PC-9 (cell line): ENCODE results near the gene HMOX2. TPM values are rescaled to one million over a fixed set of nuclear protein-coding genes. Genes with fewer than 3 reads are reported as not detected.

ENCODE experiments used
- BruUV-seq: library from RNA; stranded (reverse); fragments of 400-500 nt; replicated peaks from 2 replicates; lab custom pipeline; 2021; lab: Mats Ljungman, UMichigan
- CTCF ChIA-PET: fragments of 300-600 bp; sonication (Branson Sonifier 250); formaldehyde crosslinking; loops from one replicate; lab custom pipeline; 2022; ENCODE audit warnings: antibody characterized with exemption; lab: Charles Lee
- POLR2A ChIA-PET: fragments of 300-600 bp; sonication (Branson Sonifier 250); formaldehyde crosslinking; loops from one replicate; lab custom pipeline; 2022; ENCODE audit warnings: antibody characterized with exemption; ENCODE audit not compliant: unreplicated experiment; lab: Charles Lee
- DNase-seq, 2 experiments: peaks; one replicate each; pipeline versions ENCODE4 v3.0.0 to v3.0.0-alpha.2; 2015 to 2022; ENCODE audit warnings: mixed read lengths in 1 of 2
- H2AFZ ChIP-seq: fragments of 200-600 bp; sonication (generic); 2 replicates; pipeline ENCODE4 v1.8.1; 2017; ENCODE audit warnings: antibody characterized with exemption
- H3F3A ChIP-seq: fragments of 200-600 bp; sonication (generic); 2 replicates; pipeline ENCODE4 v1.8.1; 2017; ENCODE audit warnings: antibody characterized with exemption, mild to moderate bottlenecking, low read depth; ENCODE audit not compliant: insufficient read depth
- H3K27ac ChIP-seq: fragments of 200-600 bp; sonication (generic); 2 replicates; pipeline ENCODE4 v1.6.1; 2016; ENCODE audit warnings: mixed run types
- H3K27me3 ChIP-seq: fragments of 200-600 bp; sonication (generic); 2 replicates; pipeline ENCODE4 v1.6.1; 2016; ENCODE audit warnings: low read depth, mixed run types; ENCODE audit not compliant: insufficient read depth
- H3K36me3 ChIP-seq: fragments of 200-600 bp; sonication (generic); 2 replicates; pipeline ENCODE4 v1.6.1; 2016; ENCODE audit warnings: low read depth, mixed run types
- H3K4me1 ChIP-seq: fragments of 200-600 bp; sonication (generic); replicated peaks from 2 replicates; pipeline ENCODE4 v1.6.1; 2016; ENCODE audit warnings: mixed run types; ENCODE audit not compliant: insufficient read depth
- H3K4me2 ChIP-seq: fragments of 200-600 bp; sonication (generic); 2 replicates; pipeline ENCODE4 v1.6.1; 2017; ENCODE audit warnings: mixed run types
- H3K4me3 ChIP-seq: fragments of 200-600 bp; sonication (generic); 2 replicates; pipeline ENCODE4 v1.6.1; 2016; ENCODE audit warnings: mixed run types
- H3K79me2 ChIP-seq: fragments of 200-600 bp; sonication (generic); 2 replicates; pipeline ENCODE4 v1.6.1; 2017; ENCODE audit warnings: low read depth, mixed run types
- H3K9me2 ChIP-seq: fragments of 200-600 bp; sonication (generic); 2 replicates; pipeline ENCODE4 v1.8.1; 2017; ENCODE audit warnings: mild to moderate bottlenecking; ENCODE audit not compliant: insufficient read depth
- H3K9me3 ChIP-seq: fragments of 200-600 bp; sonication (generic); 2 replicates; pipeline ENCODE4 v1.8.1; 2016; ENCODE audit warnings: low read depth; ENCODE audit not compliant: insufficient read depth
- H4K20me1 ChIP-seq: fragments of 200-600 bp; sonication (generic); 2 replicates; pipeline ENCODE4 v1.8.1; 2017; ENCODE audit not compliant: insufficient read depth
- CTCF ChIP-seq: fragments of 200-600 bp; sonication (generic); conservative IDR thresholded peaks from 2 replicates; pipeline ENCODE4 v1.6.1; 2017; ENCODE audit warnings: mixed run types, antibody characterized with exemption, mild to moderate bottlenecking, moderate library complexity
- EZH2 ChIP-seq: fragments of 200-600 bp; sonication (generic); IDR thresholded peaks from 2 replicates; pipeline ENCODE4 v1.8.0; 2017; ENCODE audit warnings: antibody characterized with exemption, low read depth
- intact Hi-C: fragments of 100-400 bp; cut with micrococcal nuclease; formaldehyde crosslinking; loops from one replicate; pipeline ENCODE4 v1.10.0; 2022; ENCODE audit not compliant: unreplicated experiment
- total RNA-seq: library from RNA; stranded (reverse); gene quantifications from 2 replicates; pipeline ENCODE4 v1.2.3, GENCODE V29; 2021

HMOX2 gene
- total RNA-seq, 1 experiment from 2014 or later: 68.1 TPM

DNA sequence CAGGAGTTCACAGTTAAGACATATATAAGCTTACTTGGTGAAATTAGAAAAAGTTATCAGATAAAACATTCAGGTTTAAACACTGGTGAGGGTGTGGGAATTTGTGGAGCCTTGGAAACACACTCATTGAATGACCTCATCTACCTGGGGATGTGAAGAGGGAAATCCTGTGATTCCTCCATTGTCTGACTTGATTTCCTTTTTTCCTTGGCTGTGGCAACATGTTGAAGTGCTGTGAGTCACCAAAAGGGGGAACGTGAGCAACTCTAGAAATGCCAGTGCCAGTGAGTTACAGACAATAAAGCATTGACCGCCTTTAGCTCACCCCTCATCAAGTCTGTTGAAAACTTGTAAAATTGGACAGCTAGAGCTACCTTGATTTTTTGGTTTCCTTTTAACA, 1.8 kb downstream of the HMOX2 start:
- H3K4me3 ChIP-seq: peak overlapping the region; percentile 90; the same call in 1 of the 2 replicates

GRCh38 chr16:4481526-4481925, 5.3 kb downstream of the HMOX2 start:
- BruUV-seq: no TSS peak
- TF ChIP-seq CTCF (no peak), EZH2 (no peak)
- no peaks in the 10 kb centered on the region for H3K9me3 ChIP-seq
- no peaks in the 10 kb centered on the region for H4K20me1 ChIP-seq
- H3K27ac ChIP-seq: no peak overlapping the region
- H3K9me2 ChIP-seq: no peaks in the 10 kb centered on the region
- peaks cover 10% of the 10 kb centered on the region for H3K4me1 ChIP-seq
- peaks cover 6% of the 10 kb centered on the region; the same call in 1 of the 2 replicates for H3K36me3 ChIP-seq
- no peak overlapping the region for H3K4me2 ChIP-seq
- intact Hi-C loops: no loop called here
- no peak overlapping the region for H3K4me3 ChIP-seq
- no peak for DNase-seq
- ChIA-PET POLR2A (interaction anchor here (0.6 to 0.7 kb wide), 2 partner anchors 14 to 1121 kb away, joined by 5 to 9 read pairs; no protein-coding TSS in a partner anchor), CTCF (interaction anchor here (0.6 to 0.7 kb wide), 2 partner anchors 20 to 546 kb away, joined by 3 read pairs; no protein-coding TSS in a partner anchor)
- H3K27me3 ChIP-seq: no peaks in the 10 kb centered on the region
- peaks cover 50% of the 10 kb centered on the region for H3K79me2 ChIP-seq
- peaks cover 13% of the 10 kb centered on the region; the same call in 1 of the 2 replicates for H3F3A ChIP-seq
- no peak overlapping the region for H2AFZ ChIP-seq

More for the DNA sequence above, 1.8 kb downstream of the HMOX2 start:
- H3K9me3 ChIP-seq: no peaks in the 10 kb centered on the region
- ChIA-PET POLR2A (no interaction called here), CTCF (interaction anchor here (0.7 to 1.2 kb wide), 5 partner anchors 18 to 146 kb away, joined by 3 to 5 read pairs (median 3); partner anchors contain the start of gene MGRN1)
- H3K27ac ChIP-seq: peak overlapping the region; percentile 50
- peaks cover 34% of the 10 kb centered on the region; the same call in 1 of the 2 replicates for H3F3A ChIP-seq
- H3K36me3 ChIP-seq: no peaks in the 10 kb centered on the region
- intact Hi-C loops: no loop called here
- peaks cover 73% of the 10 kb centered on the region for H3K79me2 ChIP-seq
- peaks cover 27% of the 10 kb centered on the region for H3K4me1 ChIP-seq
- no peaks in the 10 kb centered on the region for H4K20me1 ChIP-seq
- H3K4me2 ChIP-seq: peak overlapping the region; percentile 91
- BruUV-seq: TSS peak; percentile 2
- no peaks in the 10 kb centered on the region for H3K27me3 ChIP-seq
- no peak; the same call in 1 of the 2 replicates for TF ChIP-seq CTCF
- no peak for TF ChIP-seq EZH2
- peak; percentile 39 to 49 for DNase-seq
- no peaks in the 10 kb centered on the region for H3K9me2 ChIP-seq
- no peak overlapping the region for H2AFZ ChIP-seq

DNA sequence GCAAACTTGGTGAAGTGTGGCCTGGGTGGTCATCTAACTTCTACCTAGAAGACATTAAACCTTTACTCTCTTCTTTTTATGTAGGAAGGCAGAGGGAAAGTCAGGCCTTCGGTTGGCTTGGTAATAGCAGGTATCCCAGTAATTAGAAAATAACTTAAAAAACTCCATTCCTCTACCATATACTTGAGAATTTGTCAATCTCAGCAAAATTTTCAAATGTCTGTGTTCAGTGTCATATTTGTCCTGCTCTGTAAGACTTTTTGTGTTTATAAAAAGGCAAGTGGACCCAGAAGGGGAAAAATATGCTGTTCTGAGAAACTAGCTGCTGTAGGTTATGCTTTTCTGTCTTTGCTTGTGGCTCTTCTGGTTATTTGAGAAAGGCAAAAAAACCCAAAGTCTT, 5.8 kb downstream of the HMOX2 start:
- BruUV-seq: no TSS peak
- peaks cover 46% of the 10 kb centered on the region for H3K79me2 ChIP-seq
- H3K4me2 ChIP-seq: no peak overlapping the region
- peaks cover 10% of the 10 kb centered on the region for H3K4me1 ChIP-seq
- no peak overlapping the region for H3K4me3 ChIP-seq
- H3K9me2 ChIP-seq: no peaks in the 10 kb centered on the region
- TF ChIP-seq EZH2 (no peak), CTCF (no peak)
- no peak overlapping the region for H3K27ac ChIP-seq
- no peak for DNase-seq
- peaks cover 9% of the 10 kb centered on the region; the same call in 1 of the 2 replicates for H3F3A ChIP-seq
- H4K20me1 ChIP-seq: no peaks in the 10 kb centered on the region
- intact Hi-C loops: no loop called here
- no peaks in the 10 kb centered on the region for H3K9me3 ChIP-seq
- peaks cover 6% of the 10 kb centered on the region; the same call in 1 of the 2 replicates for H3K36me3 ChIP-seq
- H2AFZ ChIP-seq: no peak overlapping the region
- ChIA-PET POLR2A (interaction anchor here (0.6 kb wide), 1 partner anchor 1122 kb away, joined by 5 read pairs; no protein-coding TSS in a partner anchor), CTCF (no interaction called here)
- H3K27me3 ChIP-seq: no peaks in the 10 kb centered on the region
